Measurements from ENCODE around the gene RAD18.

GRCh38 chr3:9012521-9012920 lies 49.2 kb upstream of the RAD18 start:
- TF ChIP-seq CTCF (IDR thresholded peaks at IDR 0.05) (no peak), POLR2A (IDR thresholded peaks at IDR 0.05) (no peak), EP300 (IDR thresholded peaks at IDR 0.05) (no peak)
